ENCODE data around the gene VPS9D1. TPM values are rescaled to one million over a fixed set of nuclear protein-coding genes. Genes with fewer than 3 reads are reported as not detected.

The VPS9D1 gene
- total and polyA plus RNA-seq, 10 of the 15 experiments (the other 5 are each of a cell fraction or from before 2014, with no cell fraction given), result 0.65 to 4.2 (median 1.1) TPM

GRCh38 chr16:89720813-89721545 is at the start of gene VPS9D1, which contains the start of gene ZNF276 (continued):
- TF ChIP-seq ZNF592 (IDR thresholded peaks at IDR 0.05) (peak; percentile 76), SUPT20H (IDR thresholded peaks at IDR 0.05; ENCODE audit: borderline replicate concordance, control insufficient read depth, low read depth, low read length) (no peak), GATAD2B (conservative IDR thresholded peaks at IDR 0.05; ENCODE audit: low read depth) (peak; percentile 99), ETV6 (conservative IDR thresholded peaks at IDR 0.05 in 1 of 2, IDR thresholded peaks at IDR 0.05 in 1 of 2; ENCODE audit: borderline replicate concordance in 1 of 2, low read depth in 1 of 2) (0 out of 4 replicates have a peak, but pooled peaks of 1 of the 2 experiments have one; percentile 43), HDAC2 (IDR thresholded peaks at IDR 0.05) (no peak), ZNF622 (IDR thresholded peaks at IDR 0.05) (no peak), ZNF274 (IDR thresholded peaks at IDR 0.05; ENCODE audit: insufficient read depth, insufficient read length) (no peak), TAF1 (IDR thresholded peaks at IDR 0.05; ENCODE audit: borderline replicate concordance, low read depth, low read length) (peak; percentile 72; the same call in 1 of the 2 replicates), IRF5 (IDR thresholded peaks at IDR 0.05; ENCODE audit: borderline replicate concordance) (no peak), BCL3 (IDR thresholded peaks at IDR 0.05; ENCODE audit: borderline replicate concordance, insufficient read depth, low read depth, low read length, poor library complexity, severe bottlenecking) (peak; percentile 14)
- TF ChIP-seq, protein P1, sequence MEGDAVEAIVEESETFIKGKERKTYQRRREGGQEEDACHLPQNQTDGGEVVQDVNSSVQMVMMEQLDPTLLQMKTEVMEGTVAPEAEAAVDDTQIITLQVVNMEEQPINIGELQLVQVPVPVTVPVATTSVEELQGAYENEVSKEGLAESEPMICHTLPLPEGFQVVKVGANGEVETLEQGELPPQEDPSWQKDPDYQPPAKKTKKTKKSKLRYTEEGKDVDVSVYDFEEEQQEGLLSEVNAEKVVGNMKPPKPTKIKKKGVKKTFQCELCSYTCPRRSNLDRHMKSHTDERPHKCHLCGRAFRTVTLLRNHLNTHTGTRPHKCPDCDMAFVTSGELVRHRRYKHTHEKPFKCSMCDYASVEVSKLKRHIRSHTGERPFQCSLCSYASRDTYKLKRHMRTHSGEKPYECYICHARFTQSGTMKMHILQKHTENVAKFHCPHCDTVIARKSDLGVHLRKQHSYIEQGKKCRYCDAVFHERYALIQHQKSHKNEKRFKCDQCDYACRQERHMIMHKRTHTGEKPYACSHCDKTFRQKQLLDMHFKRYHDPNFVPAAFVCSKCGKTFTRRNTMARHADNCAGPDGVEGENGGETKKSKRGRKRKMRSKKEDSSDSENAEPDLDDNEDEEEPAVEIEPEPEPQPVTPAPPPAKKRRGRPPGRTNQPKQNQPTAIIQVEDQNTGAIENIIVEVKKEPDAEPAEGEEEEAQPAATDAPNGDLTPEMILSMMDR (IDR thresholded peaks at IDR 0.05 in 2 of 3, conservative IDR thresholded peaks at IDR 0.05 in 1 of 3; ENCODE audit: control insufficient read depth in 2 of 3, extremely low read depth in 1 of 3, insufficient read depth in 1 of 3, low read depth in 3 of 3, low read length in 3 of 3), result no peak
- TF ChIP-seq, protein P2, sequence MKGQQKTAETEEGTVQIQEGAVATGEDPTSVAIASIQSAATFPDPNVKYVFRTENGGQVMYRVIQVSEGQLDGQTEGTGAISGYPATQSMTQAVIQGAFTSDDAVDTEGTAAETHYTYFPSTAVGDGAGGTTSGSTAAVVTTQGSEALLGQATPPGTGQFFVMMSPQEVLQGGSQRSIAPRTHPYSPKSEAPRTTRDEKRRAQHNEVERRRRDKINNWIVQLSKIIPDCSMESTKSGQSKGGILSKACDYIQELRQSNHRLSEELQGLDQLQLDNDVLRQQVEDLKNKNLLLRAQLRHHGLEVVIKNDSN (IDR thresholded peaks at IDR 0.05; ENCODE audit: borderline replicate concordance, extremely low read length, insufficient read depth, low read depth, low read length), result no peak
- TF ChIP-seq, protein P3, sequence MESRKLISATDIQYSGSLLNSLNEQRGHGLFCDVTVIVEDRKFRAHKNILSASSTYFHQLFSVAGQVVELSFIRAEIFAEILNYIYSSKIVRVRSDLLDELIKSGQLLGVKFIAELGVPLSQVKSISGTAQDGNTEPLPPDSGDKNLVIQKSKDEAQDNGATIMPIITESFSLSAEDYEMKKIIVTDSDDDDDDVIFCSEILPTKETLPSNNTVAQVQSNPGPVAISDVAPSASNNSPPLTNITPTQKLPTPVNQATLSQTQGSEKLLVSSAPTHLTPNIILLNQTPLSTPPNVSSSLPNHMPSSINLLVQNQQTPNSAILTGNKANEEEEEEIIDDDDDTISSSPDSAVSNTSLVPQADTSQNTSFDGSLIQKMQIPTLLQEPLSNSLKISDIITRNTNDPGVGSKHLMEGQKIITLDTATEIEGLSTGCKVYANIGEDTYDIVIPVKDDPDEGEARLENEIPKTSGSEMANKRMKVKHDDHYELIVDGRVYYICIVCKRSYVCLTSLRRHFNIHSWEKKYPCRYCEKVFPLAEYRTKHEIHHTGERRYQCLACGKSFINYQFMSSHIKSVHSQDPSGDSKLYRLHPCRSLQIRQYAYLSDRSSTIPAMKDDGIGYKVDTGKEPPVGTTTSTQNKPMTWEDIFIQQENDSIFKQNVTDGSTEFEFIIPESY (IDR thresholded peaks at IDR 0.05), result no peak
- TF ChIP-seq, protein P4, sequence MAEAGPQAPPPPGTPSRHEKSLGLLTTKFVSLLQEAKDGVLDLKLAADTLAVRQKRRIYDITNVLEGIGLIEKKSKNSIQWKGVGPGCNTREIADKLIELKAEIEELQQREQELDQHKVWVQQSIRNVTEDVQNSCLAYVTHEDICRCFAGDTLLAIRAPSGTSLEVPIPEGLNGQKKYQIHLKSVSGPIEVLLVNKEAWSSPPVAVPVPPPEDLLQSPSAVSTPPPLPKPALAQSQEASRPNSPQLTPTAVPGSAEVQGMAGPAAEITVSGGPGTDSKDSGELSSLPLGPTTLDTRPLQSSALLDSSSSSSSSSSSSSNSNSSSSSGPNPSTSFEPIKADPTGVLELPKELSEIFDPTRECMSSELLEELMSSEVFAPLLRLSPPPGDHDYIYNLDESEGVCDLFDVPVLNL (IDR thresholded peaks at IDR 0.05; ENCODE audit: low read depth, low read length), result no peak

All from GM12878 (cell line).